Fibroblast of pulmonary artery (primary cell): ENCODE results near the gene LLGL2.

Experiments
- DNase-seq: peaks from one replicate; pipeline ENCODE4 v3.0.0-alpha.2; 2010; ENCODE audit warnings: low read depth
- H3K4me3 ChIP-seq: replicated peaks from 2 replicates; pipeline ENCODE4 v1.5.1; 2011; ENCODE audit warnings: low read depth, mild to moderate bottlenecking, control low read depth, low read length, moderate library complexity
- CTCF ChIP-seq: IDR thresholded peaks from 2 replicates; pipeline ENCODE4 v1.5.1; 2011; ENCODE audit warnings: mild to moderate bottlenecking, control low read depth, low read length, inconsistent platforms; ENCODE audit errors: missing control alignments

LLGL2 gene

GRCh38 chr17:75612906-75613626 is 87.6 kb downstream of the LLGL2 start:
- no peak for DNase-seq
- no peak overlapping the region for H3K4me3 ChIP-seq
- no peak for TF ChIP-seq CTCF

GRCh38 chr17:75614006-75614405 is 88.5 kb downstream of the LLGL2 start:
- no peak for DNase-seq
- H3K4me3 ChIP-seq: no peak overlapping the region
- no peak for TF ChIP-seq CTCF

GRCh38 chr17:75614556-75615270 is 89.2 kb downstream of the LLGL2 start:
- no peak for DNase-seq
- TF ChIP-seq CTCF: no peak
- no peak overlapping the region for H3K4me3 ChIP-seq

GRCh38 chr17:75615301-75615700 is 89.8 kb downstream of the LLGL2 start:
- DNase-seq: no peak
- TF ChIP-seq CTCF: no peak
- H3K4me3 ChIP-seq: no peak overlapping the region

GRCh38 chr17:75616521-75617122 is 91.1 kb downstream of the LLGL2 start:
- H3K4me3 ChIP-seq: no peak overlapping the region
- TF ChIP-seq CTCF: no peak
- no peak for DNase-seq

GRCh38 chr17:75617218-75617617 is 91.7 kb downstream of the LLGL2 start:
- H3K4me3 ChIP-seq: no peak overlapping the region
- DNase-seq: no peak
- no peak for TF ChIP-seq CTCF
